Stimulated activated CD4-positive, alpha-beta T cell treated with anti-CD3 and anti-CD28 coated beads, Interleukin-2, amount 100 ng/mL, for 4 hours (primary cell): ENCODE measurements around the gene TMX2.
A peak's percentile ranks its signal among the peaks of the same experiment; 100 is the strongest.
"Not testable (repeated sequence)": the region's sequence is repeated elsewhere in the genome, so short reads cannot be mapped to it uniquely, and the experiment has no call there.

Experiments used
- DNase-seq: peaks from one replicate; pipeline ENCODE4 v3.0.0-alpha.2; 2020; ENCODE audit warnings: low read depth

The TMX2 gene

DNA sequence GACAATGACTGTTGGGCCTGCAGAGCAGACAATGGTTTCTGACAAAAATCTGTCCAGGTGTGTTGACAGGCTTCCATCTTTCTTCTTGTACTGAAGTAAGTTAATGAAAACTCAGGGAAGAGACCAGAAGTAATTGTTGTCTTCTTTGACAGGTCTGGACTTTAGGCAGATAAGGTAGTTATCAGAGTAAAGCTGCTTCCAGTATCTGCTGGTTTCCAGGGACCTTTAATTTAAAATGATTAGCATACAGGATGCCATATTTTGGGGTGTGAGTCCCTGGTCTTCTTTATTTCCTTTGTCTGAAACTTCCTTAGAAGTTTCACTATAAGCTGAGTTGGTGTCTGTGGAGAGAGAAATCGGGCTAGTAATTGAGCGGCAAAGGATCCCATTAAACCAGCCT is 1.4 kb downstream of the TMX2 start:
- no peak for DNase-seq

DNA sequence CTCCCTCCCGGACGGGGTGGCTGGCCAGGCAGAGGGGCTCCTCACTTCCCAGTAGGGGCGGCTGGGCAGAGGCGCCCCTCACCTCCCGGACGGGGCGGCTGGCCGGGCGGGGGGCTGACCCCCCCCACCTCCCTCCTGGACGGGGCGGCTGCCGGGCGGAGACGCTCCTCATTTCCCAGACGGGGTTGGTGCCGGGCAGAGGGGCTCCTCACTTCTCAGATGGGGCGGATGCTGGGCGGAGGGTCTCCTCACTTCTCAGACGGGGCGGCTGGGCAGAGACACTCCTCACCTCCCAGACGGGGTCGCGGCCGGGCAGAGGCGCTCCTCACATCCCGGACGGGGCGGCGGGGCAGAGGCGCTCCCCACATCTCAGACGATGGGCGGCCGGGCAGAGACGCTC is 4.3 kb downstream of the TMX2 start:
- DNase-seq = not testable (repeated sequence)

GRCh38 chr11:57727185-57727584 is 14.8 kb downstream of the TMX2 start:
- DNase-seq = no peak

DNA sequence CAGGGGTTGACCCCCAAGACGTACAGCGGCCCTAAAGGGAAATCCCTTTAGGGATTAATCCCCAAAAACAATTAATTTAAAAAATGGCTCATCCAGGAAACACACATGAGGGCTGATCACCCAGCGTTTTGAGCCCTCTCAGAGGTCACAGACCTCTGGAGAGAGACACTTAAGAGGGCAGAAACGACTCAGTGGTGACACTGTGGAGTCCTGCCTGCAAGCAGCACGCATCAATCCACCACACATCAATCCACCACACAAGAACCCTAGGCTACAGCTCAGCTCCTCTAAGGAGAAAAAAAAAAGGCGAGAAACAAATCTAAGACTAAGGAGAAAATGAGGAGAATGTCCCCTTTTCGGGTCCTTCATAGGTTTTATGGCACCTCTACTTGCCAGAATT is 16.4 kb downstream of the TMX2 start:
- DNase-seq = no peak

GRCh38 chr11:57729479-57729878 is 17.1 kb downstream of the TMX2 start:
- no peak for DNase-seq

- DNase-seq = no peak
These were observed 20.3 kb downstream of the TMX2 start for GRCh38 chr11:57732661-57733060.

DNA sequence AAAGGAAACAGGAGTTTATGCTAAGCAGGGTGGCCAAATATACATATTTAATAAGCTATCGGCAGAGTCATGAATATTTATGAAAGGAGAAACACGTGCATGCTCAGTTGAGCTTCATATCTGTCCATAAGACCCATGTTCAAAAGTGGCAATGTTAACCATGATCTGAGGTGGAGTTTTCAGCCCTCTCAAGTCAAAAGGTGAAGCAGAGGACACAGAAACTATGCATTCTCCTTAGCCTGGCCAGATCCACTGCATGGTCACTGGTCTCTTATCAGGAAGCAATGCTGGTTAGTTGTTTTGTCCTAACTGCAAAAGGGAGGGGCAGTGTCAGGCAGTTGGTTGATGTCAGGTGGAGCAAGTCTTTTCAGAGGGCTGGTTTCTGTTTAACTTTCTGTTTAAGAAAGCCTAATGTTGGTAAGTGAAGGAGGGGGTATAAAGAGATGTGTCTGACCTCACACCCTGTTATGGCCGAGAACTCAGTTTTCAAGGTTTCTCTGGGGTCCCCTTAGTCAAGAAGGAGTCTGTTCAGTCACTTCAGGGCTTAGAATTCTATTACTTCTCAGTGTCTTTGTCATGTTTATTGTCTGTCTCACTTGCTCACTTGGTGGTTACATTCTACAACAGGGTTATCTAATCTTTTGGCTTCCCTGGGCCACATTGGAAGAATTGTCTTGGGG is 23.4 kb downstream of the TMX2 start:
- DNase-seq = no peak

GRCh38 chr11:57741132-57742086 is 29.0 kb downstream of the TMX2 start, which contains the start of gene SELENOH:
TSS of gene SELENOH (plus strand) at chr11:57741491. CDS start at chr11:57741596, 105 bp downstream.
- peak; percentile 87 for DNase-seq

DNA sequence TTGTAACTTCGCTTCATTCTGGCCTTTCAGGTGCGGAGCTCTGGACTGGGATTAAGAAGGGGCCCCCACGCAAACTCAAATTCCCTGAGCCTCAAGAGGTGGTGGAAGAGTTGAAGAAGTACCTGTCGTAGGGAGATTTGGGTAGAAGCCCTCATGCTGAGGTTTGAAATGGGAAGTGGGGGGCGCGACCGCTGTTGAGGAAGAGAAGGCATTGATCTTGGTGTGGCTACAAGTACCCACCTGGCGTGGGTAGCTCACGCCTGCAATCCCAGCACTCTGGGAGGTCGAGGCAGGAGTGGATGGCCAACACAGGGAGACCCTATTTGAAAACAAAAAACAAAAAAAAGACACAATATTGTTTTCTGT is 29.7 kb downstream of the TMX2 start:
- DNase-seq = no peak

GRCh38 chr11:57744357-57744756 is 32.0 kb downstream of the TMX2 start:
- DNase-seq = no peak

GRCh38 chr11:57745206-57745605 is 32.8 kb downstream of the TMX2 start:
- DNase-seq = no peak

- no peak for DNase-seq
These were observed 34.5 kb downstream of the TMX2 start for GRCh38 chr11:57746920-57747319.

DNA sequence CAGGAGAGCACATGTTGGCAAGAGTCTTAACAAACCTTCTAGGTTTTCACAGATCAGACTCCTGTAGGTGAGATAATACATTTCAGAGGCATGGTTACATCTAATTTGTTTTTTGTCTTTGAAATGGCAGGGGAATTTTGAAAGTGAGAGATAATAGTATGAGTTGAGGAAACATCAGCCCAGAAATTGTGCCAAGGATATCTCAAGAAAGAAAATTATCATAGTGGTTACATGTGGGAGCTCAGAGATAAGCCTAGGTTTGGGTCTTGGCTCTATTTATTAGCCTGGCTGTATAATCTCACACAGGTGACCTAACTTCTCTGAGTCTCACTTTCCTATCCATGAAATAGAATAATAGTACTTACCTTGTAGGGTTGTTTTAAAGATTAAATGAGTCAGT is 38.8 kb downstream of the TMX2 start:
- no peak for DNase-seq

GRCh38 chr11:57751676-57752253 is 39.4 kb downstream of the TMX2 start, which contains the start of gene BTBD18:
TSS of gene BTBD18 (minus strand) at chr11:57751819. CDS start at chr11:57751188, 631 bp downstream.
- no peak for DNase-seq

DNA sequence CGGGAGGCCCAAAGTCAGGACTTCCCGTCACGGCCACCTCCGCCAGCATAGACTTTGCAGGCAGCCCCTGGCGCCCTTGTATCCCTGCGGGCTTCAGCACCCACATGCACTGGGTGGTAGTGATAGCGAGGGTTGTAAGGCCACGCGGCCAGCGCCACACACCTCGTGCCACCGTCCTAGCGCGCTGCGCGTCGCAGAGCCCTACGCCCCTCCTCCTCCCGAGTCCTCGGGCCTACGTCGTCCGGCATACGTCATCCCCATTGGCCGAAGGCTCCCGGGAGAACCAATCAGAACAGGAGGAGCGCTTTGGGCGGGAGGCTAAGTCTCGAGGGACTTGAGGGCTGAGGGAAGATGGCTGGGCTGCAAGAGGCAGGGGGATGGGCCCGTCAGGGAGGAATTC is 40.6 kb downstream of the TMX2 start:
- no peak for DNase-seq

GRCh38 chr11:57758174-57758573 is 45.8 kb downstream of the TMX2 start:
- no peak for DNase-seq

GRCh38 chr11:57761301-57762234 is 49.2 kb downstream of the TMX2 start, which contains the start of gene CTNND1:
TSS of gene CTNND1 (plus strand) at chr11:57761802. CDS start at chr11:57791479, 29,677 bp downstream.
- DNase-seq = no peak

- no peak for DNase-seq
These were observed 50.0 kb downstream of the TMX2 start for GRCh38 chr11:57762235-57762861.

GRCh38 chr11:57763568-57763967 is 51.2 kb downstream of the TMX2 start:
- DNase-seq = no peak

GRCh38 chr11:57764021-57764420 is 51.6 kb downstream of the TMX2 start:
- DNase-seq = no peak

- DNase-seq = no peak
These were observed 52.2 kb downstream of the TMX2 start for GRCh38 chr11:57764566-57764965.
